ENCODE results near the gene IFITM2. TPM values are rescaled to one million over a fixed set of nuclear protein-coding genes. Genes with fewer than 3 reads are reported as not detected.

The IFITM2 gene
- polyA plus RNA-seq, 1 experiment, result 219 TPM

DNA sequence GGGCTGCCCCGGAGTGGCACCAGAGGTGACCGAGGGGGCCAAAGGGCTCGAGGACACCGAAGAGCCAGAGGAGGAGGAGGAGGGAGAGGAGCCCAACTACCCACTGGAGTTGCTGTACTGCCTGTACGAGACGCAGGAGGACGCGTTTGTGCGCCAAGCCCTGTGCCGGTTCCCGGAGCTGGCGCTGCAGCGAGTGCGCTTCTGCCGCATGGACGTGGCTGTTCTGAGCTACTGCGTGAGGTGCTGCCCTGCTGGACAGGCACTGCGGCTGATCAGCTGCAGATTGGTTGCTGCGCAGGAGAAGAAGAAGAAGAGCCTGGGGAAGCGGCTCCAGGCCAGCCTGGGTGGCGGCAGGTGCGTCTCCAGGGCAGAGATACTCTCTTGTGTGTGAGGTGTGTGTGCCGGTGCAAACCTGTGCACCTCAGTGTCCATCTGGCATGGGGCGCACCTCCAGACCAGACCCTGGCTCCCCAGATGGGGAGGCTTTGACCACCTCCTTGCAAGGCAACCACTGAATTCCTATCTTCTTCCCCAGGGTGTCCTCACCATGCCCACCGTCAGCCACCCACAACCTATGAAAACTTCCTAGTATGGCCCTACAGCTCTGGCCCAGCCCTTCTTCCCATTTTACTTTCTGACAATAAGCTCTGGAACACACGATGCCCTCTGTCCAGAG, 26.0 kb upstream of the IFITM2 start:
- Histone ChIP-seq H3K4me3 (ENCODE audit: low read depth, low read length) (no peak overlapping the region), H3K27me3 (ENCODE audit: control insufficient read depth, insufficient read depth, low read length) (peaks cover 65% of the 10 kb centered on the region), H3K27ac (ENCODE audit: low read depth, low read length) (no peak overlapping the region), H3K9me3 (ENCODE audit: control insufficient read depth, insufficient read depth, low read length) (no peaks in the 10 kb centered on the region; the same call in 1 of the 2 replicates)
- DNase-seq (ENCODE audit: low read depth, low spot score), result no peak
- CTCF ChIA-PET, result no interaction called here
- POLR2A ChIA-PET, result no interaction called here
- TF ChIP-seq, protein P1, sequence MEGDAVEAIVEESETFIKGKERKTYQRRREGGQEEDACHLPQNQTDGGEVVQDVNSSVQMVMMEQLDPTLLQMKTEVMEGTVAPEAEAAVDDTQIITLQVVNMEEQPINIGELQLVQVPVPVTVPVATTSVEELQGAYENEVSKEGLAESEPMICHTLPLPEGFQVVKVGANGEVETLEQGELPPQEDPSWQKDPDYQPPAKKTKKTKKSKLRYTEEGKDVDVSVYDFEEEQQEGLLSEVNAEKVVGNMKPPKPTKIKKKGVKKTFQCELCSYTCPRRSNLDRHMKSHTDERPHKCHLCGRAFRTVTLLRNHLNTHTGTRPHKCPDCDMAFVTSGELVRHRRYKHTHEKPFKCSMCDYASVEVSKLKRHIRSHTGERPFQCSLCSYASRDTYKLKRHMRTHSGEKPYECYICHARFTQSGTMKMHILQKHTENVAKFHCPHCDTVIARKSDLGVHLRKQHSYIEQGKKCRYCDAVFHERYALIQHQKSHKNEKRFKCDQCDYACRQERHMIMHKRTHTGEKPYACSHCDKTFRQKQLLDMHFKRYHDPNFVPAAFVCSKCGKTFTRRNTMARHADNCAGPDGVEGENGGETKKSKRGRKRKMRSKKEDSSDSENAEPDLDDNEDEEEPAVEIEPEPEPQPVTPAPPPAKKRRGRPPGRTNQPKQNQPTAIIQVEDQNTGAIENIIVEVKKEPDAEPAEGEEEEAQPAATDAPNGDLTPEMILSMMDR (IDR thresholded peaks at IDR 0.05; ENCODE audit: low read depth, low read length), result no peak

DNA sequence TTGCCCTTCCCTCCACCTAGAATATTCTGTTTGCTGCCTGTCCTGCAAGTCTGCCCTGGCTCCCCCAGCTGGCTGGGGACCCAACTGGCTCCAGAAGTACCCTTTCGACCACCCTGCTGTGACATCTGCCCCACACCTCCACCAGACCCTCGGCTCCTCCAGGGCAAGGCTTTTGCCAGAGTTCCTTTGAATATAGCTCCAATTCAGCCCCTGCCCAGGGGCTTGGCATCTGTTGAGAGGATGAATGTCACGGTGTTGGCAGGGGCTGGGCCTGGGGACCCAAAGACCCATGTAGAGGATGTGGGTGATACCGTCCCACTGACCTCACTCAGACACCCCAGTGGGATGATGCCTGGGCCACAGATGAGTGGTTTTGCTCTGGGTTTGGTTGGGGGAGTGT, 25.4 kb upstream of the IFITM2 start:
- Histone ChIP-seq H3K4me3 (ENCODE audit: low read depth, low read length) (no peak overlapping the region), H3K9me3 (ENCODE audit: control insufficient read depth, insufficient read depth, low read length) (no peaks in the 10 kb centered on the region; the same call in 1 of the 2 replicates), H3K27ac (ENCODE audit: low read depth, low read length) (no peak overlapping the region), H3K27me3 (ENCODE audit: control insufficient read depth, insufficient read depth, low read length) (peaks cover 64% of the 10 kb centered on the region)
- TF ChIP-seq, protein P1 (IDR thresholded peaks at IDR 0.05; ENCODE audit: low read depth, low read length), result no peak
- ChIA-PET CTCF (no interaction called here), POLR2A (no interaction called here)
- DNase-seq (ENCODE audit: low read depth, low spot score), result no peak

DNA sequence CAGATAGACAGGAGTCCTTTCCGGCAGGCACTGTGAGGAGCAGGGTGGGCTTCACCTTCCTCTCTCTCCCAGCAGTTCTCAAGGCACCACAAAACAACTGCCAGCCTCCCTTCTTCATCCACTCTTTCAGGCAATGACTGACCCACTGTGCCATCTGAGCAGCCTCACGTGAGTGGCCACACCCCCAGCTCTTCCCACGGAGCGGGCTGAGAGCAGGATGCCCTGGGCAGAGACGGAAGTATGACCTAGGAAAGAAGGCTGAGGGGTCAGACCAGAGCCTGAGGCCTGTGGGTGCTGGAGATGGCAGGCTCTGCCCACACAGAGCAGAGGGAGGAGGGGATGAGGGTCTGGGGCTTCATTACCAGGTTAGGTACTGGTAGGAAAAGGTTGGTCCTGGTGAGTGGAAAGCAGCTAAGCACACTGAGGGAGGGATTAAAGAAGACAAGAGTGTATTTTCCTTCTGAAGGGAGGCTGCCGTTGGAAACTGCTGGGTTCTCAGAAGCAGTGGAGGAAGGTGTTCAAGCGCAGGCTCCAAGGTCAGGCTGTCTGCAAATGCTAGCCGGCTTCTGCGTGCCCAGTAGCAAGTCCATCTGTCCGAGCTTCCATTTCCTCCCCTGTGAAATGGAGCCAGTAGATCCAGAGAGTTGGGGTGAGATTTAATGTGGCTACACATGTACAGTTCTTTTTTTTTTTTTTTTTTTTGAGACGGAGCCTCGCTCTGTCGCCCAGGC, 24.8 kb upstream of the IFITM2 start:
- no peak for DNase-seq (ENCODE audit: low read depth, low spot score)
- H3K4me3 ChIP-seq (ENCODE audit: low read depth, low read length), result no peak overlapping the region
- H3K27me3 ChIP-seq (ENCODE audit: control insufficient read depth, insufficient read depth, low read length), result peaks cover 63% of the 10 kb centered on the region
- CTCF ChIA-PET, result no interaction called here
- TF ChIP-seq, protein P1 (IDR thresholded peaks at IDR 0.05; ENCODE audit: low read depth, low read length), result no peak
- no peak overlapping the region for H3K27ac ChIP-seq (ENCODE audit: low read depth, low read length)
- POLR2A ChIA-PET, result interaction anchor here (0.6 kb wide), 1 partner anchor 11 kb away, joined by 3 read pairs; no protein-coding TSS in a partner anchor
- no peaks in the 10 kb centered on the region; the same call in 1 of the 2 replicates for H3K9me3 ChIP-seq (ENCODE audit: control insufficient read depth, insufficient read depth, low read length)

DNA sequence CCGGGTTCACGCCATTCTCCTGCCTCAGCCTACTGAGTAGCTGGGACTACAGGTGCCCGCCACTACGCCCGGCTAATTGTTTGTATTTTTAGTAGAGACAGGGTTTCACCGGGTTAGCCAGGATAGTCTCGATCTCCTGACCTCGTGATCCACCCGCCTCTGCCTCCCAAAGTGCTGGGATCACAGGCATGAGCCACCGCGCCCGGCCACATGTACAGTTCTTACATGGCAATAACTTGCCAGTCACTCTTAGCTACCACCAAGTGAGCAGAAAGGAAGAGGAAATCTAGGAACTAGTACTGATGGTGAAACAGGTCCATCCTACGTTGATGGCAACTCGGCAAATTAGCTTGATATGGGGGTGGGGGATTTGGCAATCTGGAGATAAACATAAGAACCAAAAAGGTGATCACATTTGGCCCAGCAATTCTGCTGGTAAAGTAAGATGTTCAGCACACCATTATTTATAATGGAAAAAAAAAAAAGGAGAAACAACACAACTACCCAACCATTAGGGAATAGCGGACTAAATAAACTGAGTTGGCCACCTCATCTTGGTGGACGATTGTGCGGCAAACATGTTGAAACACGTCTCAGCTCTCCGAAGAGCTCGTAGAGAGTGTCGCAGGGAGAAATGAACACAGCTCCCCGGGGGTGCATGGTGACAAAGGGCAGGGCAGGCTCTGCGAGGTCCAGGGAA, 24.1 kb upstream of the IFITM2 start:
- POLR2A ChIA-PET, result interaction anchor here (0.6 kb wide), 2 partner anchors 12 to 21 kb away, joined by 3 to 4 read pairs; no protein-coding TSS in a partner anchor
- H3K9me3 ChIP-seq (ENCODE audit: control insufficient read depth, insufficient read depth, low read length), result no peaks in the 10 kb centered on the region; the same call in 1 of the 2 replicates
- TF ChIP-seq, protein P1 (IDR thresholded peaks at IDR 0.05; ENCODE audit: low read depth, low read length), result no peak
- peaks cover 62% of the 10 kb centered on the region for H3K27me3 ChIP-seq (ENCODE audit: control insufficient read depth, insufficient read depth, low read length)
- H3K27ac ChIP-seq (ENCODE audit: low read depth, low read length), result no peak overlapping the region
- no peak for DNase-seq (ENCODE audit: low read depth, low spot score)
- H3K4me3 ChIP-seq (ENCODE audit: low read depth, low read length), result no peak overlapping the region
- CTCF ChIA-PET, result no interaction called here
